ENCODE data around the gene PCDH15. TPM values are rescaled to one million over a fixed set of nuclear protein-coding genes. Genes with fewer than 3 reads are reported as not detected.

Gene PCDH15
- total RNA-seq, 1 donor from 2014 or later, result not detected

- H3K9ac ChIP-seq (ENCODE audit: low read length), result no peak overlapping the region
- H3K4me1 ChIP-seq (ENCODE audit: insufficient read depth, low read length), result no peaks in the 10 kb centered on the region
- no peak for FAIRE-seq
- no peaks in the 10 kb centered on the region for H3K27me3 ChIP-seq (ENCODE audit: insufficient read depth, low read length)
- no peak overlapping the region for H3K27ac Mint-ChIP-seq (ENCODE audit: unreplicated experiment)
- no peak overlapping the region for H2AFZ ChIP-seq (ENCODE audit: low read depth, low read length)
- TF ChIP-seq EZH2 (IDR thresholded peaks at IDR 0.05; ENCODE audit: insufficient read depth, low read length) (no peak), CTCF (IDR thresholded peaks at IDR 0.05; ENCODE audit: insufficient read depth, low read depth, low read length) (no peak)
- no peak overlapping the region for H3K4me2 ChIP-seq (ENCODE audit: low read length)
- H3K4me3 Mint-ChIP-seq (ENCODE audit: unreplicated experiment), result no peak overlapping the region
- DNase-seq (ENCODE audit: low read depth), result no peak
- H3K79me2 ChIP-seq (ENCODE audit: insufficient read depth, low read length), result no peaks in the 10 kb centered on the region
- no peaks in the 10 kb centered on the region for H3K9me3 Mint-ChIP-seq (ENCODE audit: unreplicated experiment)
- H3K4me1 Mint-ChIP-seq (ENCODE audit: low read depth, unreplicated experiment), result no peaks in the 10 kb centered on the region
- no peak overlapping the region for H3K4me3 ChIP-seq (ENCODE audit: insufficient read depth, low read depth, low read length)
- H3K36me3 ChIP-seq (ENCODE audit: insufficient read depth, low read length), result no peaks in the 10 kb centered on the region
- H3K27ac ChIP-seq (ENCODE audit: low read depth, low read length), result no peak overlapping the region
- no peaks in the 10 kb centered on the region for H4K20me1 ChIP-seq (ENCODE audit: insufficient read depth, low read length)
- H3K36me3 Mint-ChIP-seq (ENCODE audit: low read depth, unreplicated experiment), result no peaks in the 10 kb centered on the region
- no peaks in the 10 kb centered on the region for H3K9me3 ChIP-seq (ENCODE audit: insufficient read depth, low read depth, low read length)
- no peaks in the 10 kb centered on the region for H3K27me3 Mint-ChIP-seq (ENCODE audit: low read depth, unreplicated experiment)
Observed at GRCh38 chr10:54372179-54372578, 428.9 kb downstream of the PCDH15 start.

- Histone ChIP-seq H3K27me3 (ENCODE audit: insufficient read depth, low read length) (no peaks in the 10 kb centered on the region), H3K9ac (ENCODE audit: low read length) (no peak overlapping the region), H3K4me2 (ENCODE audit: low read length) (no peak overlapping the region), H2AFZ (ENCODE audit: low read depth, low read length) (no peak overlapping the region), H3K9me3 (ENCODE audit: insufficient read depth, low read depth, low read length) (no peaks in the 10 kb centered on the region), H3K4me1 (ENCODE audit: insufficient read depth, low read length) (no peaks in the 10 kb centered on the region), H3K4me3 (ENCODE audit: insufficient read depth, low read depth, low read length) (no peak overlapping the region), H3K79me2 (ENCODE audit: insufficient read depth, low read length) (no peaks in the 10 kb centered on the region), H4K20me1 (ENCODE audit: insufficient read depth, low read length) (no peaks in the 10 kb centered on the region), H3K27ac (ENCODE audit: low read depth, low read length) (no peak overlapping the region), H3K36me3 (ENCODE audit: insufficient read depth, low read length) (no peaks in the 10 kb centered on the region)
- no peak for FAIRE-seq
- no peak for TF ChIP-seq CTCF (IDR thresholded peaks at IDR 0.05; ENCODE audit: insufficient read depth, low read depth, low read length)
- no peak for TF ChIP-seq EZH2 (IDR thresholded peaks at IDR 0.05; ENCODE audit: insufficient read depth, low read length)
- Mint-ChIP-seq H3K9me3 (ENCODE audit: unreplicated experiment) (no peaks in the 10 kb centered on the region), H3K27ac (ENCODE audit: unreplicated experiment) (no peak overlapping the region), H3K4me1 (ENCODE audit: low read depth, unreplicated experiment) (no peaks in the 10 kb centered on the region), H3K4me3 (ENCODE audit: unreplicated experiment) (no peak overlapping the region), H3K27me3 (ENCODE audit: low read depth, unreplicated experiment) (no peaks in the 10 kb centered on the region), H3K36me3 (ENCODE audit: low read depth, unreplicated experiment) (no peaks in the 10 kb centered on the region)
- DNase-seq (ENCODE audit: low read depth), result no peak
Observed at GRCh38 chr10:54368984-54369383, 432.0 kb downstream of the PCDH15 start.

DNA sequence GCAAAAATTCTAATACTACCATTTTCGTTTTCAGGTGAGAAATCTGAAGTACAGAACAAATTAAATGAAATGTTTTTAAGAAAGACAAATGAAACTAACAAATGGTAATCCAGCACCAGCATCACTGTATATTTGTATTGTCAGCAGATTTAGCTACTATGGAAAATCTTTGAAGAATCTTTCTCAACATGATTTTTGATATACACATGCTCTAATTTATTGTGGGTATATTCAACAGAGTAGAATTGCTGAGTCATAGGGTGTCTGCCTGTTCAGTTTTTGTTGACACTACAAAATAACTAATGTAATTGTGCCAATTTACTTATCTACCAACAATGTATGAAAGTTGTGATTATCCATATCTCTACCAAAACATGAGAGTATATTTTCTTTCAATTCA is 437.6 kb downstream of the PCDH15 start:
- Histone ChIP-seq H3K4me1 (ENCODE audit: insufficient read depth, low read length) (no peaks in the 10 kb centered on the region), H3K4me3 (ENCODE audit: insufficient read depth, low read depth, low read length) (no peak overlapping the region), H3K27ac (ENCODE audit: low read depth, low read length) (no peak overlapping the region), H3K79me2 (ENCODE audit: insufficient read depth, low read length) (no peaks in the 10 kb centered on the region), H3K4me2 (ENCODE audit: low read length) (no peak overlapping the region), H3K27me3 (ENCODE audit: insufficient read depth, low read length) (no peaks in the 10 kb centered on the region), H2AFZ (ENCODE audit: low read depth, low read length) (no peak overlapping the region), H3K9me3 (ENCODE audit: insufficient read depth, low read depth, low read length) (no peaks in the 10 kb centered on the region), H4K20me1 (ENCODE audit: insufficient read depth, low read length) (no peaks in the 10 kb centered on the region), H3K36me3 (ENCODE audit: insufficient read depth, low read length) (no peaks in the 10 kb centered on the region), H3K9ac (ENCODE audit: low read length) (no peak overlapping the region)
- DNase-seq (ENCODE audit: low read depth), result no peak
- H3K4me3 Mint-ChIP-seq (ENCODE audit: unreplicated experiment), result no peak overlapping the region
- no peaks in the 10 kb centered on the region for H3K27me3 Mint-ChIP-seq (ENCODE audit: low read depth, unreplicated experiment)
- H3K4me1 Mint-ChIP-seq (ENCODE audit: low read depth, unreplicated experiment), result no peaks in the 10 kb centered on the region
- H3K27ac Mint-ChIP-seq (ENCODE audit: unreplicated experiment), result no peak overlapping the region
- no peak for FAIRE-seq
- H3K36me3 Mint-ChIP-seq (ENCODE audit: low read depth, unreplicated experiment), result no peaks in the 10 kb centered on the region
- no peak for TF ChIP-seq EZH2 (IDR thresholded peaks at IDR 0.05; ENCODE audit: insufficient read depth, low read length)
- TF ChIP-seq CTCF (IDR thresholded peaks at IDR 0.05; ENCODE audit: insufficient read depth, low read depth, low read length), result no peak
- H3K9me3 Mint-ChIP-seq (ENCODE audit: unreplicated experiment), result no peaks in the 10 kb centered on the region
